ENCODE results near the gene PREB.

The PREB gene

GRCh38 chr2:27087823-27088410, 46.5 kb downstream of the PREB start:
- TF ChIP-seq FOXP2 (optimal IDR thresholded peaks at IDR 0.05; ENCODE audit: borderline replicate concordance, extremely low read depth, extremely low read length, insufficient read depth) (no peak), TAF1 (IDR thresholded peaks at IDR 0.05; ENCODE audit: borderline replicate concordance, insufficient read depth, low read length) (no peak), POLR2AphosphoS5 (IDR thresholded peaks at IDR 0.05; ENCODE audit: low read depth, low read length) (no peak), REST (IDR thresholded peaks at IDR 0.05; ENCODE audit: insufficient read depth in 1 of 2, low read depth in 2 of 2, low read length in 2 of 2) (no peak), SIN3A (IDR thresholded peaks at IDR 0.05; ENCODE audit: borderline replicate concordance, insufficient read depth, low read length) (no peak)

GRCh38 chr2:27086724-27087593, 47.5 kb downstream of the PREB start, which contains the start of gene KHK:
KHK (plus strand) TSS chr2:27086772; CDS start chr2:27087260, 488 bp downstream.
- TF ChIP-seq REST (IDR thresholded peaks at IDR 0.05; ENCODE audit: insufficient read depth in 1 of 2, low read depth in 2 of 2, low read length in 2 of 2), result no peak
- no peak for TF ChIP-seq SIN3A (IDR thresholded peaks at IDR 0.05; ENCODE audit: borderline replicate concordance, insufficient read depth, low read length)
- peak; percentile 4; the same call in 1 of the 2 replicates for TF ChIP-seq POLR2AphosphoS5 (IDR thresholded peaks at IDR 0.05; ENCODE audit: low read depth, low read length)
- no peak for TF ChIP-seq FOXP2 (optimal IDR thresholded peaks at IDR 0.05; ENCODE audit: borderline replicate concordance, extremely low read depth, extremely low read length, insufficient read depth)
- no peak for TF ChIP-seq TAF1 (IDR thresholded peaks at IDR 0.05; ENCODE audit: borderline replicate concordance, insufficient read depth, low read length)

GRCh38 chr2:27086090-27086723, 48.2 kb downstream of the PREB start:
- TF ChIP-seq POLR2AphosphoS5 (IDR thresholded peaks at IDR 0.05; ENCODE audit: low read depth, low read length) (peak; percentile 57; the same call in 1 of the 2 replicates), FOXP2 (optimal IDR thresholded peaks at IDR 0.05; ENCODE audit: borderline replicate concordance, extremely low read depth, extremely low read length, insufficient read depth) (no peak), REST (IDR thresholded peaks at IDR 0.05; ENCODE audit: insufficient read depth in 1 of 2, low read depth in 2 of 2, low read length in 2 of 2) (no peak), SIN3A (IDR thresholded peaks at IDR 0.05; ENCODE audit: borderline replicate concordance, insufficient read depth, low read length) (no peak), TAF1 (IDR thresholded peaks at IDR 0.05; ENCODE audit: borderline replicate concordance, insufficient read depth, low read length) (0 out of 2 replicates have a peak, but pooled peaks have one; percentile 34)

- TF ChIP-seq POLR2AphosphoS5 (IDR thresholded peaks at IDR 0.05; ENCODE audit: low read depth, low read length) (no peak), REST (IDR thresholded peaks at IDR 0.05; ENCODE audit: insufficient read depth in 1 of 2, low read depth in 2 of 2, low read length in 2 of 2) (no peak), TAF1 (IDR thresholded peaks at IDR 0.05; ENCODE audit: borderline replicate concordance, insufficient read depth, low read length) (no peak), FOXP2 (optimal IDR thresholded peaks at IDR 0.05; ENCODE audit: borderline replicate concordance, extremely low read depth, extremely low read length, insufficient read depth) (no peak), SIN3A (IDR thresholded peaks at IDR 0.05; ENCODE audit: borderline replicate concordance, insufficient read depth, low read length) (no peak)
Measured at GRCh38 chr2:27085673-27086089, 48.8 kb downstream of the PREB start.

Measured in PFSK-1 (cell line).